ENCODE results near the gene BATF2. TPM values are rescaled to one million over a fixed set of nuclear protein-coding genes. Genes with fewer than 3 reads are reported as not detected.

Gene BATF2
- total and polyA plus RNA-seq, 9 of the 15 experiments (the other 6 are each of a cell fraction or from before 2014, with no cell fraction given) = 1.7 to 8.9 (median 6.4) TPM

- TF ChIP-seq MYNN (IDR thresholded peaks at IDR 0.05) (no peak), MYNN (CRISPR knock-in tag; IDR thresholded peaks at IDR 0.05) (no peak), ZNF75A (CRISPR knock-in tag; IDR thresholded peaks at IDR 0.05) (no peak), HLTF (IDR thresholded peaks at IDR 0.05) (0 out of 2 replicates have a peak, but pooled peaks have one; percentile 23), MXD1 (CRISPR knock-in tag; IDR thresholded peaks at IDR 0.05; ENCODE audit: borderline replicate concordance, poor library complexity, severe bottlenecking) (no peak), TGIF2 (CRISPR knock-in tag; IDR thresholded peaks at IDR 0.05) (no peak), CBX5 (IDR thresholded peaks at IDR 0.05; ENCODE audit: borderline replicate concordance, low read depth) (0 out of 2 replicates have a peak, but pooled peaks have one; percentile 21), STAT5A (IDR thresholded peaks at IDR 0.05; ENCODE audit: borderline replicate concordance, low read length) (no peak), BRCA1 (IDR thresholded peaks at IDR 0.05) (no peak), BRCA1 (CRISPR knock-in tag; IDR thresholded peaks at IDR 0.05) (no peak), POLR2G (IDR thresholded peaks at IDR 0.05; ENCODE audit: low read depth, low read length) (no peak), TAF7 (tag; IDR thresholded peaks at IDR 0.05) (no peak), MNT (conservative IDR thresholded peaks at IDR 0.05) (peak in 1 of 2 experiments; percentile 50; a peak in 1 of 4 replicates), ZNF740 (CRISPR knock-in tag; IDR thresholded peaks at IDR 0.05) (no peak), ZNF740 (tag; IDR thresholded peaks at IDR 0.05) (no peak), SIN3A (IDR thresholded peaks at IDR 0.05; ENCODE audit: borderline replicate concordance in 2 of 2, control insufficient read depth in 1 of 2, low read depth in 2 of 2, low read length in 2 of 2) (0 out of 4 replicates have a peak, but pooled peaks of 1 of the 2 experiments have one; percentile 27)
Measured at GRCh38 chr11:64998141-64998540, 1.4 kb upstream of the BATF2 start (continued).
